Activated naive CD4-positive, alpha-beta T cell treated with anti-CD3 and anti-CD28 coated beads, Interleukin-2, amount 50 U/mL, for 72 hours (primary cell): ENCODE results near the gene TMEM238. TPM values are rescaled to one million over a fixed set of nuclear protein-coding genes. Genes with fewer than 3 reads are reported as not detected.
"Not testable (repeated sequence)": the region's sequence is repeated elsewhere in the genome, so short reads cannot be mapped to it uniquely, and the experiment has no call there.

ENCODE experiments used
- ATAC-seq, 2 donors: fragments of 150-1000 bp; cut with Tn5 transposase; 2 replicates each; pipeline ENCODE4 v1.10.0; 2021; ENCODE audit warnings: mild to moderate bottlenecking in 2 of 2, moderate library complexity in 2 of 2
- DNase-seq, 2 donors: peaks; one replicate each; pipeline ENCODE4 v3.0.0; 2021 to 2022; ENCODE audit warnings: low spot score in 2 of 2
- H3K27ac Mint-ChIP-seq, 2 donors: one replicate each; pipeline ENCODE4 v1.8.0; 2022; ENCODE audit warnings: mild to moderate bottlenecking in 2 of 2, mixed read lengths in 2 of 2
- H3K36me3 Mint-ChIP-seq, 2 donors: one replicate each; pipeline ENCODE4 v1.8.0; 2022; ENCODE audit warnings: mixed read lengths in 2 of 2
- H3K9me3 Mint-ChIP-seq, 2 donors: one replicate each; pipeline ENCODE4 v1.8.0; 2022; ENCODE audit warnings: mixed read lengths in 2 of 2
- total RNA-seq, 2 donors: library from RNA; stranded (reverse); gene quantifications; one replicate each; pipeline ENCODE4 v1.2.3, GENCODE V29; 2022

The TMEM238 gene
- total RNA-seq, 2 donors from 2014 or later: 4.5 to 7.8 TPM

DNA sequence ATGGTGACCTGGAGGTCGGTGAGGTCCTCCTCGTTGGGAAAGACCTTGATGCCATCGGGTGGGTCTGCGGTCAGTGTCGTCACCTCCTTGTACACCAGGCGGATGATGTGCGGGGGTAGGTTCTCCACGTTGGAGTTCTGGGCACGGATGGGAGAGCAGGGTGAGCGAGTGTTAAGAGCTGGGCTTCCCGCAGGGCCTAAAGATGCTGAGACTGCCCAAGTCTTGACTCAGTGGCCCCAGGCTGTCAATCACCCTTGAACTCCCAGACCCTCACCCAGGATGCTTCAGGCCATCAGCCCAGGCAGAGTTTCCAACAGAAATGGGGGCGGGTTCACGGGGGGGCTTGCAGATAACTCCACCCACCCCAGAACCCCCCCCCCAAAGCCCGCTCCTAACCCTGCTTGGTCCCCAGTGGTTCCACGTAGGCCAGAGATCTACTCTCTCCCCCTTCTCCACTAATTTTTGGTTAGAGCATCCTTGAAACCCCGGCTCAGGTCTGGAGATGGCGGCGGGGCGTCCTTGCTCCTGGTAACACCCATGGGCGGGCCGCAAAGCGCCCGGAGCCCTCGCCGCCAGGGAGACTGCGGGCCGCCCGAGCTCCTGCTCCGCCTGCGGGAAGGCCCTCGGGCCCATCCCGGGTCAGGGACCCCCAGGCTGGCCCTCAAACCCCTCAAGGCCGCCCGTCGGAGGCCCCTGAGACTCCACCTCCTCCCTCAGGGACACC lies 22.9 kb upstream of the TMEM238 start:
- Mint-ChIP-seq H3K9me3 (peaks cover 4 to 15% of the 10 kb centered on the region in 2 donors), H3K27ac (peak overlapping the region; percentile 96 to 99), H3K36me3 (peaks cover 44 to 54% of the 10 kb centered on the region in 2 donors)
- ATAC-seq: peak in 1 of 2 donors; percentile 2
- peak in 1 of 2 donors; percentile 35 for DNase-seq

- no peak for DNase-seq
- Mint-ChIP-seq H3K27ac (peak overlapping the region; percentile 97 to 99), H3K9me3 (peaks cover 4 to 13% of the 10 kb centered on the region in 2 donors), H3K36me3 (peaks cover 47 to 59% of the 10 kb centered on the region in 2 donors)
- ATAC-seq: no peak
Measured at GRCh38 chr19:55406091-55406825, 22.2 kb upstream of the TMEM238 start.

DNA sequence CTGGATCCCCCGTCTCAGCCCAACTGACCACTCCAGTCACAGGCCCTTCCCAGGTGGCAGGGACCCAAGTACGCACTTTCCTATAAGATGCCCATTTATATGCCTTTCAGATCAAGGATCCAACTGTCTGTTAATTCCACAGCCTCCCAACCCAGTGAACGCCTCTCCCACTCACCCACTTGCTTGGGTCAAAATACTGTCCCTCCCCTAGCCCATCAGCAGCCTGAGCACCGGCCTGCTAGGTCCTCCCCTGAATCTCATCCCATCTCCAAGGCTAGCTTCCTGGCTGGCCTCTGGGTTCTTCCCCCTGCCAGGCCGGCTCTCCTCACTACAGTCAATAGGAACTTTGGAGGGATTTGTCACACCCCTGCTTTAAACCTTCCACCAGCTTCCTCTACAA lies 21.5 kb upstream of the TMEM238 start:
- DNase-seq (no peak), ATAC-seq (no peak)
- peaks cover 4 to 12% of the 10 kb centered on the region in 2 donors for H3K9me3 Mint-ChIP-seq
- peaks cover 47 to 63% of the 10 kb centered on the region in 2 donors for H3K36me3 Mint-ChIP-seq
- peak overlapping the region; percentile 97 to 99 for H3K27ac Mint-ChIP-seq

DNA sequence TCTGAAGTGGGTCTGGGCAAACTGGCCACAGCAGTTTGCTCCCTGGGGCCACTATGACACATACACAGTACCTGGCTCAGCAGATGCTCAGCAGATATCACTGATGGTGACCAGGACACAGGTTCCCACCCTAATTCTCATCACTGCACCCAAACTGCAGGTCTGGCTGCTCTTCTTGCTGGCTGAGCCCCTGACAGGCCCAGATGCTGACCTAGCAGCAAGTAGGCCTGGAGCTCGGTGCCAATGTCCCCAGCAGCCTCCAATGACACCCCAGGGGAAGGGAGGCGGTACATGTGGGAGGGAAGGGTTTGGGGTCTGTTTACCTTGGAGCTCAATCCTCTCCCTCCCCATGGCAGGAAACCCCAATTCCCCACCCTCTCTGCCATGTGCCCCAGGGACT lies 18.4 kb upstream of the TMEM238 start:
- ATAC-seq (no peak), DNase-seq (no peak)
- H3K36me3 Mint-ChIP-seq: peaks cover 27 to 41% of the 10 kb centered on the region in 2 donors
- H3K9me3 Mint-ChIP-seq: no peaks in the 10 kb centered on the region
- H3K27ac Mint-ChIP-seq: peak overlapping the region; percentile 45 to 96

DNA sequence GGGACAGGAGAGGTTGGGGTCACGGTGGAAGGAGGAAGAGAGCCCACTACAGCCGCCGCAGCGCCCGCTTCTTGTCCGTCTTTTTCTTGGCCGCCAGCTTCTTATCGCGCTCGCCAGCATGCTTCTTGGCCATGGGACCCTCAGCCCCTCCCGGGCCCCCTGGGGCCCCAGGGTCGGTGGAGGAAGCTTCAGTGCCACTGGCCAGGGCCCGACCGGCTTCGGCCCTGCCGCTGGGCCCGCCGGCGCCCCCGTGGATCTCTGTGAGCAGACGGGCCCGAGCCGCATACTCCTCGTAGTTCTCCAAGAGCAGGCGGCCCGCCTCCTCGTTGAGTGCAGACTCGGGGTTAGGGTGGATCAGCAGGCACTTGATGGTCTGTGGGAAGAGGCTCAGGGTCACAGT lies 17.3 kb upstream of the TMEM238 start:
- DNase-seq, H3K9me3 Mint-ChIP-seq, ATAC-seq: not testable (repeated sequence)
- Mint-ChIP-seq H3K36me3 (peaks cover 20 to 33% of the 10 kb centered on the region in 2 donors), H3K27ac (peak overlapping the region; percentile 57 to 96)

- Mint-ChIP-seq H3K36me3 (peaks cover 11 to 24% of the 10 kb centered on the region in 2 donors), H3K27ac (peak overlapping the region; percentile 48 to 86), H3K9me3 (no peaks in the 10 kb centered on the region)
- no peak for DNase-seq
- peak in 1 of 2 donors; percentile 11 for ATAC-seq
Measured at GRCh38 chr19:55400281-55401087, 16.4 kb upstream of the TMEM238 start.

- ATAC-seq: peak; percentile 43 to 54
- peak overlapping the region; percentile 39 to 81 for H3K27ac Mint-ChIP-seq
- H3K36me3 Mint-ChIP-seq: peaks cover 10 to 20% of the 10 kb centered on the region in 2 donors
- H3K9me3 Mint-ChIP-seq: no peaks in the 10 kb centered on the region
- DNase-seq: no peak
Measured at GRCh38 chr19:55398200-55398925, 14.3 kb upstream of the TMEM238 start.

DNA sequence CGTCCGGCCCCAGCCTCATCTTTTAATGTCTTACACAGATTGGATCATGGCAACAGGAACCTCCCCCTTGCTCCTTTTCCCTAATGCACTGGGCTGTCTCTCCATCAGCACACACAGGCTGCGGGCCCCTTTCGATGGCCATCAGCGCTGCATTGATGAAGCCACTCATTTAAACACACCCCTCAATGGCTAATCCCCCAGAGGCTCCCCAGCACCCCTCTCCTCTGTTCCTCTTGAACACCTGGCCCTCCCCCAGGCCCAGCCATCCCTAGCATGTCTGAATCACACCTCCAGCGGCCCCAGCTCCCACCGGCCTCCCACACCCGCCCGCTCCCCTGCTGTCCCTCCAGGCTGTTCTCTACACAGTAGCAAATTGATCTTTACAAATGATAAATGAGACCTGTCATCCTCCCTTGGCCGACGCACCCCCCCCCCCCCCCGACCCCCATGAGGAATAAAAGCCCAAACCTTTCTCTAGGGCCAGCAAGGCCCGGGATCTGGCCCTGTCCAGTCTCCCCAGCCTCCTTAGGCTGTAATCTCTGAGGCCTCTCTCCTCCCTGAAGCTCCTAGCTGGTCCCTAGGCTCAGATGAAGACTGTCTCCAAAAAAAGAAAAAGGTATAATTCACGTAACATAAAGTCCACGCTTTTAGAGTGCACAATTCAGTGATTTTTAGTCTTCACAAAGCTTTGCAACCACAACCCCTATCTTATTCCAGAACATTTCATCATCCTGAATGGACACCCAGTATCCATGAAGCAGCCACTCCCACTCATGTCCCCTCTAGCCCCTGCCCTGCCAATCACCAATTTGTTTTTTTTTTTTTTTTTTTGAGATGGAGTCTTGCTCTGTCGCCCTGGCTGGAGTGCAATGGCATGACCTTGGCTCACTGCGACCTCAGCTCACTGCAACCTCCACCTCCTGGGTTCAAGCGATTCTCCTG lies 9.0 kb upstream of the TMEM238 start:
- H3K9me3 Mint-ChIP-seq: no peaks in the 10 kb centered on the region
- peak overlapping the region; percentile 60 to 64 for H3K27ac Mint-ChIP-seq
- peak in 1 of 2 donors; percentile 7 for ATAC-seq
- peaks cover 4 to 12% of the 10 kb centered on the region in 2 donors for H3K36me3 Mint-ChIP-seq
- DNase-seq: no peak

DNA sequence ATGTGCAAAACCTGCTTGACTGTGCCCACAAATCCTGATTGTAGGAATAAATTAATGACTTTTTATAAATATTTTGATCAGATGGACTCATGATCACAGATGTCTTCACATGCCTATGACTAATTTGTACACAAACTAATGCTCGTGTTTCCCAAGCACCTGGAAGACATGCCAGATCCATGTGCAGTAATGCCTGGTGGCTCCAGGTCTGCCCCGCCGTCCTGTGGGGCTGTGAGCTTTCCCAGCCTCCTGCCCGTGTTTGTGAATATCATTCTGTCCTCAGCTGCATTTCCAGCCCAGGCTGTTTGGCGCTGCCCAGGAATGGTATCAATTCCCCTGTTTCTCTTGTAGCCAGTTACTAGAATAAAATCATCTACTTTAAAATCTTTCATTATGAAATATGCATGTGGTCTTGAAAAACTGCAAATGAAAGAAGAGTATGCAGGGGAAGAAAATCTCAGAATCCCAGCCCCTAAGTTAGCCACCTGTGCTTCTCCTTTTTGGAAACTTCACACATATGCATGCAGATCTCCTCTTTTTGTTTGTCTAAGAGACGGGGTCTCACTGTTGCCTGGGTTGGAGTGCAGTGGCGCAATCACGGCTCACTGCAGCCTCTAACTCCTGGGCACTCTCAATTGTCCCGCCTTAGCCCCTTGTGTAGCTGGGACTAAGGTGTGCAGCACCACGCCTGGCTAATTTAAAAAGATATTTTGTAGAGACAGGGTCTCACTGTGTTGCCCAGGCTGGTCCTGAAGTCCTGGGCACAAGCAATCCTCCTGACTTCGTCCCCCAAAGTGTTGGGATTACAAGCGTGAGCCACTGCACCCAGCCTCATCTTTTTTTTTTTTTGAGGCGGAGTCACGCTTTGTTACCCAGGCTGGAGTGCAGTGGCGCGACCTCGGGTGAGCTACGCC lies 7.9 kb upstream of the TMEM238 start:
- ATAC-seq: no peak
- Mint-ChIP-seq H3K36me3 (peaks cover 11 to 20% of the 10 kb centered on the region in 2 donors), H3K27ac (peak overlapping the region; percentile 64 to 75), H3K9me3 (no peaks in the 10 kb centered on the region)
- no peak for DNase-seq

DNA sequence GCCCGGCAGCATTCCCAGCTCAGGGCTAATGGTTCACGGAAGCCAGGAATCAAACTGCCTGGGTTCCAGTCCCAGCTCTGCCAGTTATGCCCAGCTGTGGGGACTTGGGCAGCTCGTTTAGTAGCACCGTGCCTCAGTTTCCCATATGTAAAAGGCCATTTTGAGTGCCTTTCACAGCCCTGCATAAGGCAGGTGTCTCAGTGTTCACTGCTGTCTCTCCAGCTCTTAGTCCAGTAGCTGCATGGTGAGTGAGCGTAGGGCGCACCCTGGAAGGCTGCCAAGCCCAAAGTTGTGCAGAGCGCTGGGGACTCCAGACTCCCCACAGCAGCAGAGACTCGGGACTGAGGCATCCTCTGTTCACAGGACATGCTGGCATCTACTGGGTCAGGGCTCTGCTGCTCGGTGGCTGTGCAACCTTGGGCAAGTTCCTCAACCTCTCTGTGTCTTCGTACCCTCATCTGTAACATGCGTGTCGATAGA lies 7.1 kb upstream of the TMEM238 start:
- ATAC-seq: no peak

GRCh38 chr19:55390461-55390880 lies 6.4 kb upstream of the TMEM238 start:
- Mint-ChIP-seq H3K9me3 (no peaks in the 10 kb centered on the region), H3K36me3 (peaks cover 26 to 35% of the 10 kb centered on the region in 2 donors), H3K27ac (peak overlapping the region; percentile 73 to 91)
- no peak for ATAC-seq
- DNase-seq: no peak

More for the DNA sequence above, 7.1 kb upstream of the TMEM238 start:
- peak overlapping the region; percentile 73 to 75 for H3K27ac Mint-ChIP-seq
- no peak for DNase-seq
- peaks cover 19 to 28% of the 10 kb centered on the region in 2 donors for H3K36me3 Mint-ChIP-seq
- H3K9me3 Mint-ChIP-seq: no peaks in the 10 kb centered on the region

DNA sequence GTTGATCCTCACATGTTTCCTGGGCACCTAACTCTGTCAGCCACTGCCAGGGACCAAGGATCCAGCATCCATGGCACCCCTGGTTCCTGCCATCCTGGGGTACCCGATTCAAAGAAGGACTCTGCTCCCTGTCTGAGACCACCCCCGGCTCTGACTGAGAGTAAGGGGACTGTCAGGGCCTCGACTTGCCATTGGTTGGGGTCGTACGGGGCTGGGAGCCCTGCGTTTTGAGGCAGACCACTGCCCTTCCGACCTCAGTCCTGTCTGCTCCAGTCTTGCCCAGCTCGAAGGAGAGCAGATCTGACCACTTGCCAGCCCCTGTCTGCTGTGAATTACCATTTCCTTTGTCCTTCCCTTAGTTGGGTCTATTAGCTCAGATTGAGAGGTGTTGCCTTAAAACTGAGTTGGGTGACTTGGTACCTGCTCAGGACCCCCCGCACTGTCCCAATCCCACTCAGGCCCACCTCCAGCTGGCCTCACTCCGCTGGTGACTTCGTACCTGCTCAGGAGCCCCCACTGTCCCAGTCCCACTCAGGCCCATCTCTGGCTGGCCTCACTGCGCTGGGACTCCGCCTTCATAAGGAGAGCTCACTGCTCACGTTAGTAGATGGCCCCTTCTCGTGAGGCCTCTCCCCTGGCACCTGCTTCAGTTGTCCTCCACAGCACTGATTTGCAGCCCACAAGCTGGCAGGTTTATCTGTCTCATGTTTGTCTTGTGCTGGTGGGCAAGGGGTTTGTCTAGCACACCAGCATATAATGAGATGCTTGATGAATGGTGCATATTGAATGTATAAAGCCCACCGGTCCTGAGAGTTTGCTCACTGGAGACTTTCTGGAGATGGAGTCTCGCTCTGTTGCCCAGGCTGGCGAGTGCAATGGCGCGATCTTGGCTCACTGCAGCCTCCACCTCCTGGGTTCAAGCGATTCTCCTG lies 5.6 kb upstream of the TMEM238 start:
- H3K27ac Mint-ChIP-seq: peak overlapping the region; percentile 73 to 91
- H3K9me3 Mint-ChIP-seq: no peaks in the 10 kb centered on the region
- DNase-seq (no peak), ATAC-seq (no peak)
- peaks cover 29 to 35% of the 10 kb centered on the region in 2 donors for H3K36me3 Mint-ChIP-seq

- no peak for DNase-seq
- H3K9me3 Mint-ChIP-seq: no peaks in the 10 kb centered on the region
- H3K36me3 Mint-ChIP-seq: peaks cover 34 to 41% of the 10 kb centered on the region in 2 donors
- peak overlapping the region; percentile 96 to 100 for H3K27ac Mint-ChIP-seq
- no peak for ATAC-seq
Measured at GRCh38 chr19:55387736-55388497, 3.8 kb upstream of the TMEM238 start.
